ENCODE measurements around the gene CHRDL2.
"Not testable (repeated sequence)": the region's sequence is repeated elsewhere in the genome, so short reads cannot be mapped to it uniquely, and the experiment has no call there.

CHRDL2 gene

GRCh38 chr11:74662487-74663103 lies 68.6 kb downstream of the CHRDL2 start:
- FAIRE-seq, result no peak

GRCh38 chr11:74659124-74659523 lies 72.1 kb downstream of the CHRDL2 start:
- not testable (repeated sequence) for FAIRE-seq

- FAIRE-seq, result no peak
Observed at GRCh38 chr11:74654976-74655375, 76.2 kb downstream of the CHRDL2 start.

- no peak for FAIRE-seq
Observed at GRCh38 chr11:74650498-74650897, 80.7 kb downstream of the CHRDL2 start.

- no peak for FAIRE-seq
Observed at GRCh38 chr11:74648894-74649293, 82.3 kb downstream of the CHRDL2 start.

GRCh38 chr11:74647831-74648230 lies 83.4 kb downstream of the CHRDL2 start:
- no peak for FAIRE-seq

GRCh38 chr11:74647404-74647803 lies 83.8 kb downstream of the CHRDL2 start:
- no peak for FAIRE-seq

GRCh38 chr11:74646954-74647353 lies 84.3 kb downstream of the CHRDL2 start:
- FAIRE-seq, result no peak
